ENCODE measurements around the gene PTGER1.

The PTGER1 gene

DNA sequence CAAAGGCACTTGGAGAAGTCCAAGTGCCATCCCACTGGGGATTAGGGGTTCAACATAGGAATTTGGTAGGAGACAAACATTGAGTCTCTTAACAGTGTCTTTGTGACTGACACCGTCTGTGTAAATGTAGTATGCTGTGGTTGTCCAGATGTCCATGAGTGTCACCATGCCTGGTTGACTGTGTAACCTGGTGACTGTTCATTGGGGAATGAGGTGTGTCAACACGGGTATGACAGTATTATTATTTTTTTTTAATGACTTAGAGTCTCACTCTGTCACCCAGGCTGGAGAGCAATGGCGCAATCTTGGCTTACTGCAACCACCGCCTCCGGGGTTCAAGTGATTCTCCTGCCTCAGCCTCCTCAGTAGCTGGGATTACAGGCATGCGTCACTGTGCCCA lies 25.8 kb downstream of the PTGER1 start:
- H3K36me3 ChIP-seq (ENCODE audit: insufficient read depth) = no peaks in the 10 kb centered on the region
- H3K27me3 ChIP-seq (ENCODE audit: insufficient read depth, low read depth) = no peaks in the 10 kb centered on the region
- no peak overlapping the region for H3K4me3 ChIP-seq (IDR thresholded peaks at IDR 0.05; ENCODE audit: insufficient read depth, low read depth, low read length)
- no peak overlapping the region for H3K27ac ChIP-seq
- no peaks in the 10 kb centered on the region for H3K4me1 ChIP-seq (ENCODE audit: low read depth, poor library complexity, severe bottlenecking)
- H3K79me2 ChIP-seq (ENCODE audit: insufficient read depth, low read depth) = no peaks in the 10 kb centered on the region
- no peaks in the 10 kb centered on the region for H4K20me1 ChIP-seq (ENCODE audit: insufficient read depth)
- H3K4me2 ChIP-seq = no peak overlapping the region
- no peak overlapping the region for H2AFZ ChIP-seq (ENCODE audit: low read depth)
- TF ChIP-seq, protein P1, sequence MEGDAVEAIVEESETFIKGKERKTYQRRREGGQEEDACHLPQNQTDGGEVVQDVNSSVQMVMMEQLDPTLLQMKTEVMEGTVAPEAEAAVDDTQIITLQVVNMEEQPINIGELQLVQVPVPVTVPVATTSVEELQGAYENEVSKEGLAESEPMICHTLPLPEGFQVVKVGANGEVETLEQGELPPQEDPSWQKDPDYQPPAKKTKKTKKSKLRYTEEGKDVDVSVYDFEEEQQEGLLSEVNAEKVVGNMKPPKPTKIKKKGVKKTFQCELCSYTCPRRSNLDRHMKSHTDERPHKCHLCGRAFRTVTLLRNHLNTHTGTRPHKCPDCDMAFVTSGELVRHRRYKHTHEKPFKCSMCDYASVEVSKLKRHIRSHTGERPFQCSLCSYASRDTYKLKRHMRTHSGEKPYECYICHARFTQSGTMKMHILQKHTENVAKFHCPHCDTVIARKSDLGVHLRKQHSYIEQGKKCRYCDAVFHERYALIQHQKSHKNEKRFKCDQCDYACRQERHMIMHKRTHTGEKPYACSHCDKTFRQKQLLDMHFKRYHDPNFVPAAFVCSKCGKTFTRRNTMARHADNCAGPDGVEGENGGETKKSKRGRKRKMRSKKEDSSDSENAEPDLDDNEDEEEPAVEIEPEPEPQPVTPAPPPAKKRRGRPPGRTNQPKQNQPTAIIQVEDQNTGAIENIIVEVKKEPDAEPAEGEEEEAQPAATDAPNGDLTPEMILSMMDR (conservative IDR thresholded peaks at IDR 0.05; ENCODE audit: low read depth, low read length) = no peak
- no peak overlapping the region for H3K9ac ChIP-seq

DNA sequence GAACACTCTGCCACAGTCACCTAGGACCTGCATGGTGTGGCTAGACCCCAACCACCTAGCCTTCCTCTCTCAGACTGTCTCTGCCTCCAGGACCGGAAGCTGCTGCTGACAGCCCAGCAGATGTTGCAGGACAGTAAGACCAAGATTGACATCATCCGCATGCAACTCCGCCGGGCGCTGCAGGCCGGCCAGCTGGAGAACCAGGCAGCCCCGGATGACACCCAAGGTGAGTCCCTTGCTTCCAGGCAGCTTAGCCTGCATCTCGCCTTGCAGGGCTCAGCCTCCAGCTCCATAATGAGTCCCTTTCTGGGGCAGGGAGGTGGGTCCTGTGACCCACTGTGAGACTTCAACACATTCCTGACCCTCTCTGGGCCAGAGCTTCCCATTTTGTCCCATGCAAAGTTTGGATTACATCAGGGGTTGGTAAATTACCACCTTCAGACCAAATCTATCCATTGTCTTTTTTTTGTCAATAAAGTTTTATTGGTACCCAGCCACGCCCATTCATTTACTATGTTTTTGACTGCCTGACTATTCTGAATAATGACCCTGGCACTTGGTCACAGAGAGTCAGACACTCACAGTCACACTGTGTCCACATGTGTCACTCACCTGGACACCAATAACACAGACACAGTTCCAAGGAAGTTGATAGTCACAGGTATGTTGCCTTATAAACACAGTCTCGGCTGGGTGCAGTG lies 28.7 kb downstream of the PTGER1 start:
- Histone ChIP-seq H3K4me3 (IDR thresholded peaks at IDR 0.05; ENCODE audit: insufficient read depth, low read depth, low read length) (no peak overlapping the region), H4K20me1 (ENCODE audit: insufficient read depth) (no peaks in the 10 kb centered on the region), H3K9ac (no peak overlapping the region), H3K4me1 (ENCODE audit: low read depth, poor library complexity, severe bottlenecking) (no peaks in the 10 kb centered on the region), H2AFZ (ENCODE audit: low read depth) (no peak overlapping the region), H3K27me3 (ENCODE audit: insufficient read depth, low read depth) (no peaks in the 10 kb centered on the region), H3K4me2 (no peak overlapping the region), H3K79me2 (ENCODE audit: insufficient read depth, low read depth) (no peaks in the 10 kb centered on the region), H3K36me3 (ENCODE audit: insufficient read depth) (no peaks in the 10 kb centered on the region), H3K27ac (no peak overlapping the region)
- TF ChIP-seq, protein P1 (conservative IDR thresholded peaks at IDR 0.05; ENCODE audit: low read depth, low read length) = no peak

DNA sequence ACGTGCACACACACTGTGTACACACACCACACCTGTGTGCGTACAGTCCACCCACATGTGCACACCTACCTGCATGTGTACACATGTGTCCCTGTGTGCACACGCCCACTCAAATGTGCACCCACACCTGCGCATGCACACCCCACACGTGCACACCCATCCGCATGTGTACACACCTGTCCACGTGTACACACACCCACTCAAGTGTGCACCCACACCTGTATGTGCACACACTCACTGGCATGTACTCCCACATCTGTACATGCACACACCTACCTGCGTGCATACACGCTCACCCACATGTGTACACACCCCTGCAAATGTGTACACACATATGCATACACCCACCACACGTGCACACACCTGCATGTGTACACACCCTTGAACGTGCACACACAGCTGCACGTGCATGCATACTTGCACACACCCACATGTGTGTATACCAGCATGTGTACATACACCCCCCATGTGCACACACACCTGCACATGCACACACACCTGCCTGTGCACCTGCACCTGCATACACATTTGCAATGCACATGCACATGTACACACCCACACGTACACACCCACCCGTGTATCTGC lies 31.4 kb downstream of the PTGER1 start:
- no peak overlapping the region for H3K27ac ChIP-seq
- no peaks in the 10 kb centered on the region for H3K79me2 ChIP-seq (ENCODE audit: insufficient read depth, low read depth)
- no peaks in the 10 kb centered on the region for H3K27me3 ChIP-seq (ENCODE audit: insufficient read depth, low read depth)
- no peaks in the 10 kb centered on the region for H4K20me1 ChIP-seq (ENCODE audit: insufficient read depth)
- H2AFZ ChIP-seq (ENCODE audit: low read depth) = no peak overlapping the region
- TF ChIP-seq, protein P1 (conservative IDR thresholded peaks at IDR 0.05; ENCODE audit: low read depth, low read length) = no peak
- no peaks in the 10 kb centered on the region for H3K36me3 ChIP-seq (ENCODE audit: insufficient read depth)
- no peak overlapping the region for H3K4me3 ChIP-seq (IDR thresholded peaks at IDR 0.05; ENCODE audit: insufficient read depth, low read depth, low read length)
- H3K4me1 ChIP-seq (ENCODE audit: low read depth, poor library complexity, severe bottlenecking) = no peaks in the 10 kb centered on the region
- H3K4me2 ChIP-seq = no peak overlapping the region
- H3K9ac ChIP-seq = no peak overlapping the region

DNA sequence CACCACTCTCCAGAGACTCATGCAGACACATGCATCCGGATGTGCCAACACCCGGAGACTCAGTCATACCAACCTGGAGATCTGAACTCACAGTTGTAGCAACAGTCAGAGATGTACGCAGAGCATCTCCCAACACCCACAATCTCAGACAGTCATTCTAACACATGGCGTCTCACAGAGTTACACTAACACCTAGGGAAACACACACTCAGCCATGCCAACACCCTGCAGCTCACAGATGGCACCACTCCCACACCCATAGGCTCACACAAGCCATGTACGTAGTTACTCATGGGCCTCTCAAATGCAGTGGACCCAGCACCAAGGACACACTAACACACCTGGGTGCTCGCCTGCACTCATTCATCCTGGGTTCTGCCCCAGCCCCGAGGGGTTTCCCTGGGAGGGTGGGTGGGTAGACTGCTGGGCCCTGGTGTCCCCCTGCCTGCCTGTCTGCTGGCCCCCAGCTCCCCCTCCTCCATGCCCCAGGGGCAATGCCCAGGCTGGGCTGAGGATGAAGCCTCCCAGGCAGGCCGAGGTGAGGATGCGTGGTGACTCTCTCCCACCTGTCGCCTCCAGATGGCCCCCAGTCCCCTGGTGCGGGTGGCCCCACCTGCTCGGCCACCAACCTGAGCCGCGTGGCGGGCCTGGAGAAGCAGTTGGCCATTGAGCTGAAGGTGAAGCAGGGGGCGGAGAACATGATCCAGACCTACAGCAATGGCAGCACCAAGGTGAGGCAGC lies 32.1 kb downstream of the PTGER1 start:
- TF ChIP-seq, protein P1 (conservative IDR thresholded peaks at IDR 0.05; ENCODE audit: low read depth, low read length) = no peak
- Histone ChIP-seq H3K4me1 (ENCODE audit: low read depth, poor library complexity, severe bottlenecking) (no peaks in the 10 kb centered on the region), H3K4me3 (IDR thresholded peaks at IDR 0.05; ENCODE audit: insufficient read depth, low read depth, low read length) (no peak overlapping the region), H2AFZ (ENCODE audit: low read depth) (no peak overlapping the region), H3K27me3 (ENCODE audit: insufficient read depth, low read depth) (no peaks in the 10 kb centered on the region), H3K4me2 (no peak overlapping the region), H3K27ac (no peak overlapping the region), H3K9ac (no peak overlapping the region), H4K20me1 (ENCODE audit: insufficient read depth) (no peaks in the 10 kb centered on the region), H3K36me3 (ENCODE audit: insufficient read depth) (no peaks in the 10 kb centered on the region), H3K79me2 (ENCODE audit: insufficient read depth, low read depth) (no peaks in the 10 kb centered on the region)
